Skeletal muscle satellite cell (primary cell): ENCODE data around the gene NXPE4. TPM values are rescaled to one million over a fixed set of nuclear protein-coding genes. Genes with fewer than 3 reads are reported as not detected.
"Not testable (repeated sequence)": the region's sequence is repeated elsewhere in the genome, so short reads cannot be mapped to it uniquely, and the experiment has no call there.

ENCODE experiments used
- H3K27me3 ChIP-seq: 2 replicates; pipeline ENCODE4 v1.7.0; 2013; ENCODE audit warnings: low read length; ENCODE audit not compliant: control insufficient read depth, insufficient read depth
- H3K36me3 ChIP-seq: 2 replicates; pipeline ENCODE4 v1.7.0; 2013; ENCODE audit warnings: mild to moderate bottlenecking, control low read depth, low read length; ENCODE audit not compliant: insufficient read depth
- H3K4me1 ChIP-seq: 2 replicates; pipeline ENCODE4 v1.7.0; 2013; ENCODE audit warnings: low read length; ENCODE audit not compliant: control insufficient read depth, insufficient read depth
- H3K4me2 ChIP-seq: 2 replicates; pipeline ENCODE4 v1.7.0; 2013; ENCODE audit warnings: mild to moderate bottlenecking, low read length
- H3K4me3 ChIP-seq: 2 replicates; pipeline ENCODE4 v1.7.0; 2013; ENCODE audit warnings: low read length
- H3K9ac ChIP-seq: 2 replicates; pipeline ENCODE4 v1.7.0; 2013; ENCODE audit warnings: mild to moderate bottlenecking, low read depth, low read length, moderate library complexity
- H3K9me3 ChIP-seq: replicated peaks from 2 replicates; pipeline ENCODE4 v1.7.0; 2013; ENCODE audit warnings: mild to moderate bottlenecking, control low read depth, low read length
- total RNA-seq: library from RNA; depleted of rRNA; stranded (reverse); fragments of >200 nt; gene quantifications from 2 replicates; pipeline ENCODE4 v1.2.3, GENCODE V29; 2012; rRNA removed

Gene NXPE4
- total RNA-seq: not detected in 2 replicates

- Histone ChIP-seq H3K4me3 (no peak within 1 kb of the TSS), H3K9me3 (no peaks in the 10 kb centered on the region), H3K36me3 (no peaks in the 10 kb centered on the region), H3K9ac (no peak within 1 kb of the TSS), H3K27me3 (peaks cover 3% of the 10 kb centered on the region), H3K4me1 (no peaks in the 10 kb centered on the region), H3K4me2 (no peak within 1 kb of the TSS)
These were observed at the start of gene NXPE4 for GRCh38 chr11:114595571-114595970. Gene NXPE4, minus strand, starts transcription at chr11:114595786. Its CDS starts 1,027 bp downstream, at chr11:114594759.

- not testable (repeated sequence) for H3K9me3 ChIP-seq, H3K4me1 ChIP-seq, H3K4me3 ChIP-seq, H3K9ac ChIP-seq, H3K36me3 ChIP-seq, H3K4me2 ChIP-seq, H3K27me3 ChIP-seq
These were observed 43.9 kb upstream of the NXPE4 start for GRCh38 chr11:114639440-114639839.

GRCh38 chr11:114631445-114631965 is 35.9 kb upstream of the NXPE4 start:
- not testable (repeated sequence) for H3K27me3 ChIP-seq, H3K9me3 ChIP-seq, H3K4me3 ChIP-seq, H3K4me1 ChIP-seq, H3K36me3 ChIP-seq, H3K4me2 ChIP-seq, H3K9ac ChIP-seq

- no peaks in the 10 kb centered on the region for H3K36me3 ChIP-seq
- no peaks in the 10 kb centered on the region for H3K27me3 ChIP-seq
- no peak overlapping the region for H3K4me3 ChIP-seq
- no peak overlapping the region for H3K4me2 ChIP-seq
- H3K9ac ChIP-seq: no peak overlapping the region
- no peaks in the 10 kb centered on the region for H3K9me3 ChIP-seq
- H3K4me1 ChIP-seq: no peaks in the 10 kb centered on the region
These were observed 29.7 kb upstream of the NXPE4 start for GRCh38 chr11:114625294-114625693.

- Histone ChIP-seq H3K9ac (no peak overlapping the region), H3K4me2 (no peak overlapping the region), H3K36me3 (no peaks in the 10 kb centered on the region), H3K9me3 (no peaks in the 10 kb centered on the region), H3K4me1 (no peaks in the 10 kb centered on the region), H3K27me3 (no peaks in the 10 kb centered on the region), H3K4me3 (no peak overlapping the region)
These were observed 29.0 kb upstream of the NXPE4 start for GRCh38 chr11:114624455-114625207.

- no peaks in the 10 kb centered on the region for H3K4me1 ChIP-seq
- H3K9me3 ChIP-seq: no peaks in the 10 kb centered on the region
- H3K4me3 ChIP-seq: no peak overlapping the region
- no peak overlapping the region for H3K4me2 ChIP-seq
- H3K36me3 ChIP-seq: no peaks in the 10 kb centered on the region
- no peak overlapping the region for H3K9ac ChIP-seq
- no peaks in the 10 kb centered on the region for H3K27me3 ChIP-seq
These were observed 28.1 kb upstream of the NXPE4 start for GRCh38 chr11:114623720-114624119.

GRCh38 chr11:114622858-114623257 is 27.3 kb upstream of the NXPE4 start:
- Histone ChIP-seq H3K9ac (no peak overlapping the region), H3K36me3 (no peaks in the 10 kb centered on the region), H3K9me3 (no peaks in the 10 kb centered on the region), H3K4me2 (no peak overlapping the region), H3K4me1 (no peaks in the 10 kb centered on the region), H3K27me3 (no peaks in the 10 kb centered on the region), H3K4me3 (no peak overlapping the region)

GRCh38 chr11:114621950-114622809 is 26.6 kb upstream of the NXPE4 start:
- Histone ChIP-seq H3K27me3 (no peaks in the 10 kb centered on the region), H3K4me3 (no peak overlapping the region), H3K4me1 (no peaks in the 10 kb centered on the region), H3K36me3 (no peaks in the 10 kb centered on the region), H3K9me3 (no peaks in the 10 kb centered on the region), H3K4me2 (no peak overlapping the region), H3K9ac (no peak overlapping the region)

GRCh38 chr11:114621072-114621471 is 25.5 kb upstream of the NXPE4 start:
- H3K4me3 ChIP-seq: no peak overlapping the region
- H3K4me1 ChIP-seq: no peaks in the 10 kb centered on the region
- H3K4me2 ChIP-seq: no peak overlapping the region
- no peaks in the 10 kb centered on the region for H3K27me3 ChIP-seq
- H3K9me3 ChIP-seq: no peaks in the 10 kb centered on the region
- no peaks in the 10 kb centered on the region for H3K36me3 ChIP-seq
- H3K9ac ChIP-seq: no peak overlapping the region

GRCh38 chr11:114619659-114620173 is 24.1 kb upstream of the NXPE4 start:
- no peak overlapping the region for H3K4me2 ChIP-seq
- no peaks in the 10 kb centered on the region for H3K9me3 ChIP-seq
- no peak overlapping the region for H3K4me3 ChIP-seq
- no peaks in the 10 kb centered on the region for H3K36me3 ChIP-seq
- no peaks in the 10 kb centered on the region for H3K27me3 ChIP-seq
- no peak overlapping the region for H3K9ac ChIP-seq
- H3K4me1 ChIP-seq: no peaks in the 10 kb centered on the region

- Histone ChIP-seq H3K27me3 (no peaks in the 10 kb centered on the region), H3K9me3 (no peaks in the 10 kb centered on the region)
These were observed 22.6 kb upstream of the NXPE4 start for GRCh38 chr11:114618139-114618538.

More at GRCh38 chr11:114618139-114618538, 22.6 kb upstream of the NXPE4 start:
- H3K9ac ChIP-seq: no peak overlapping the region
- H3K4me1 ChIP-seq: no peaks in the 10 kb centered on the region
- no peaks in the 10 kb centered on the region for H3K36me3 ChIP-seq
- no peak overlapping the region for H3K4me3 ChIP-seq
- no peak overlapping the region for H3K4me2 ChIP-seq
